Loucy (cell line): ENCODE measurements around the gene COQ7.

Source experiments
- H2AFZ ChIP-seq: fragments of 200-600 bp; sonication (generic); 2 replicates; pipeline ENCODE4 v1.6.0; 2016; ENCODE audit warnings: antibody characterized with exemption, mild to moderate bottlenecking, low read length, moderate library complexity
- H3F3A ChIP-seq: fragments of 200-600 bp; 2 replicates; pipeline ENCODE4 v1.6.0; 2016; ENCODE audit warnings: antibody characterized with exemption, low read depth, mild to moderate bottlenecking
- H3K27me3 ChIP-seq: fragments of 200-600 bp; sonication (generic); 2 replicates; pipeline ENCODE4 v1.6.1; 2014; ENCODE audit warnings: low read length, mild to moderate bottlenecking; ENCODE audit not compliant: insufficient read depth, poor library complexity, severe bottlenecking
- H3K36me3 ChIP-seq: fragments of 200-600 bp; sonication (generic); 2 replicates; pipeline ENCODE4 v1.6.1; 2016; ENCODE audit warnings: low read length; ENCODE audit not compliant: insufficient read depth
- H3K4me1 ChIP-seq: fragments of 200-600 bp; sonication (generic); 2 replicates; pipeline ENCODE4 v1.5.1; 2014; ENCODE audit warnings: low read length, mild to moderate bottlenecking; ENCODE audit not compliant: insufficient read depth, poor library complexity, severe bottlenecking
- H3K4me2 ChIP-seq: fragments of 200-600 bp; sonication (generic); 2 replicates; pipeline ENCODE4 v1.6.0; 2014; ENCODE audit warnings: antibody characterized with exemption, low read length, low read depth, mild to moderate bottlenecking; ENCODE audit not compliant: poor library complexity, severe bottlenecking
- H3K4me3 ChIP-seq: fragments of 200-600 bp; sonication (generic); 2 replicates; pipeline ENCODE4 v1.5.1; 2014; ENCODE audit warnings: low read length, mild to moderate bottlenecking, mixed read lengths; ENCODE audit not compliant: poor library complexity, severe bottlenecking
- H3K79me2 ChIP-seq: fragments of 200-600 bp; sonication (generic); 2 replicates; pipeline ENCODE4 v1.6.1; 2014; ENCODE audit warnings: low read length; ENCODE audit not compliant: insufficient read depth
- H3K9ac ChIP-seq: fragments of 200-600 bp; sonication (generic); 2 replicates; pipeline ENCODE4 v1.6.0; 2014; ENCODE audit warnings: mild to moderate bottlenecking, low read depth, low read length, moderate library complexity; ENCODE audit not compliant: poor library complexity, severe bottlenecking
- H3K9me2 ChIP-seq: fragments of 200-600 bp; sonication (generic); replicated peaks from 2 replicates; pipeline ENCODE4 v1.6.1; 2016; ENCODE audit warnings: low read depth, low read length, mixed read lengths
- H3K9me3 ChIP-seq: fragments of 200-600 bp; sonication (generic); 2 replicates; pipeline ENCODE4 v1.6.1; 2014; ENCODE audit warnings: mild to moderate bottlenecking, antibody characterized with exemption, low read length, low read depth; ENCODE audit not compliant: insufficient read depth
- H4K20me1 ChIP-seq: fragments of 200-600 bp; sonication (generic); 2 replicates; pipeline ENCODE4 v1.6.0; 2014; ENCODE audit warnings: antibody characterized with exemption, low read length, mild to moderate bottlenecking; ENCODE audit not compliant: insufficient read depth, poor library complexity, severe bottlenecking
- EZH2phosphoT487 ChIP-seq: fragments of 200-600 bp; IDR thresholded peaks from 2 replicates; pipeline ENCODE4 v1.6.1; 2018; ENCODE audit warnings: antibody characterized with exemption, mild to moderate bottlenecking, moderate library complexity, borderline replicate concordance
- TF ChIP-seq, protein P1 (sequence below): fragments of 200-600 bp; sonication (generic); conservative IDR thresholded peaks from 2 replicates; pipeline ENCODE4 v1.5.1; 2014; ENCODE audit warnings: mild to moderate bottlenecking, antibody characterized with exemption, low read length

Gene COQ7

DNA sequence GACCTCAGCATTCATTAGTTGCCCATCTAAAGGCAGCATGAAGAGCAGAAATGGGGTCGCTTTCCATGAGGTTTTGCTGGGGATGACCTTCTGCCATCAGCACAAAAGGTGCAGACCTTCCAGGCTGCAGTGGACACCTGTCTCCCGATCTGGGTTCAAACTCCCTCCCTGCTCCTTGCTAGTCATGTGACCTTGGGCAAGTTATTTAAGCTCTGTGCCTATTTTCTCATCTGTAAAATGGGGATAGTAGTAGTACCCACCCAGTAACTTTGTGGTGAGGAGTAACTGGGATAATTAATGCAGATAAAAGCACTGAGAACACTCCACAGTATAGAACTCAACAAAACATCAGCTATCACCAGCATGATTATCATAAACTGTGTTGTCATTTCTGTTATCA lies 21.4 kb upstream of the COQ7 start:
- Histone ChIP-seq H3F3A (no peaks in the 10 kb centered on the region), H3K4me2 (no peak overlapping the region), H4K20me1 (no peaks in the 10 kb centered on the region), H2AFZ (no peak overlapping the region), H3K79me2 (no peaks in the 10 kb centered on the region), H3K36me3 (no peaks in the 10 kb centered on the region), H3K9me3 (no peaks in the 10 kb centered on the region), H3K9ac (no peak overlapping the region), H3K9me2 (no peaks in the 10 kb centered on the region), H3K27me3 (no peaks in the 10 kb centered on the region), H3K4me3 (no peak overlapping the region), H3K4me1 (no peaks in the 10 kb centered on the region)
- TF ChIP-seq, protein P1, sequence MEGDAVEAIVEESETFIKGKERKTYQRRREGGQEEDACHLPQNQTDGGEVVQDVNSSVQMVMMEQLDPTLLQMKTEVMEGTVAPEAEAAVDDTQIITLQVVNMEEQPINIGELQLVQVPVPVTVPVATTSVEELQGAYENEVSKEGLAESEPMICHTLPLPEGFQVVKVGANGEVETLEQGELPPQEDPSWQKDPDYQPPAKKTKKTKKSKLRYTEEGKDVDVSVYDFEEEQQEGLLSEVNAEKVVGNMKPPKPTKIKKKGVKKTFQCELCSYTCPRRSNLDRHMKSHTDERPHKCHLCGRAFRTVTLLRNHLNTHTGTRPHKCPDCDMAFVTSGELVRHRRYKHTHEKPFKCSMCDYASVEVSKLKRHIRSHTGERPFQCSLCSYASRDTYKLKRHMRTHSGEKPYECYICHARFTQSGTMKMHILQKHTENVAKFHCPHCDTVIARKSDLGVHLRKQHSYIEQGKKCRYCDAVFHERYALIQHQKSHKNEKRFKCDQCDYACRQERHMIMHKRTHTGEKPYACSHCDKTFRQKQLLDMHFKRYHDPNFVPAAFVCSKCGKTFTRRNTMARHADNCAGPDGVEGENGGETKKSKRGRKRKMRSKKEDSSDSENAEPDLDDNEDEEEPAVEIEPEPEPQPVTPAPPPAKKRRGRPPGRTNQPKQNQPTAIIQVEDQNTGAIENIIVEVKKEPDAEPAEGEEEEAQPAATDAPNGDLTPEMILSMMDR = no peak
- no peak for TF ChIP-seq EZH2phosphoT487

DNA sequence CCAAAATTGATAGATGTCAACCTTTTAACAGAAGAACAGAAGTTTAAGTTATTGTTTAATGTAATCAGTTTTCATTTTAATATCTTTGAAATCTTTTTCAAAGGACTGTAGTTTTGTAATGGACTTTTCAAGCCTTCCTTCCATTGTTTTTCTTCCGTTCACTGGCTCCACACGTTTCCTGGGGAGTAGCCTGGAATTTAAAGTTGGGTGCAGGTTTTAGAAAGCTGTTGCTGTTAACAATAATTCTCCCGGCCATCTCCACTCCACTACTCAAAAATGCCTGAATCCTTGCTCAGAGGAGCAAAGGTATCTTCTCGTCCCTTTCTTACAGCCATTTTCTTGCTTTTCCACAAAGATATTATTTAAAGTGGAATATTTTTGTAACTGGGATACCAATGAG lies 4.7 kb upstream of the COQ7 start:
- H3K9me3 ChIP-seq = no peaks in the 10 kb centered on the region
- H3K4me2 ChIP-seq = no peak overlapping the region
- no peaks in the 10 kb centered on the region for H3K9me2 ChIP-seq
- no peaks in the 10 kb centered on the region for H3K4me1 ChIP-seq
- no peaks in the 10 kb centered on the region for H3K79me2 ChIP-seq
- no peaks in the 10 kb centered on the region for H3K27me3 ChIP-seq
- no peak for TF ChIP-seq EZH2phosphoT487
- TF ChIP-seq, protein P1 = no peak
- no peak overlapping the region for H3K9ac ChIP-seq
- no peak overlapping the region for H2AFZ ChIP-seq
- H3K4me3 ChIP-seq = no peak overlapping the region
- no peaks in the 10 kb centered on the region for H3K36me3 ChIP-seq
- H4K20me1 ChIP-seq = no peaks in the 10 kb centered on the region
- no peaks in the 10 kb centered on the region for H3F3A ChIP-seq

DNA sequence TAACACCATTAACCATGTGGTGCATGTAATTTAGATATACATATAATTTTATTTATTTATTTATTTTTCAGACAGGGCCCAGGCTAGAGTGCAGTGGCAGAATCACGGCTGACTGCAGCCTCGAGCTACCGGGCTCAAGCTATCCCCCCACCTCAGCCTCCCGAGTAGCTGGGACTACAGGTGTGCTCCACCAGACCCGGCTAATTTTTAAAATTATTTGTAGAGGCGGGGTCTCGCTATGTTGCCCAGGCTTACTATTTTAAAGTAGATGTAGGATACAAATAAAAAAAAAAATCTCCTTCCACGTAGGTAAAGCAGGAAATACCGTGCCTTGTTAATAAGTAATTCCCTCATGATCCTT lies 446 bp upstream of the COQ7 start:
- peak overlapping the region; percentile 74 for H2AFZ ChIP-seq
- H3K9ac ChIP-seq = no peak overlapping the region

More for the DNA sequence above, 446 bp upstream of the COQ7 start:
- no peaks in the 10 kb centered on the region for H3K9me3 ChIP-seq
- H3K36me3 ChIP-seq = no peaks in the 10 kb centered on the region
- peak overlapping the region; percentile 86 for H3K4me3 ChIP-seq
- H3K4me2 ChIP-seq = peak overlapping the region; percentile 22
- no peaks in the 10 kb centered on the region for H4K20me1 ChIP-seq
- no peaks in the 10 kb centered on the region for H3K27me3 ChIP-seq
- TF ChIP-seq EZH2phosphoT487 = no peak
- TF ChIP-seq, protein P1 = no peak
- peaks cover 13% of the 10 kb centered on the region; the same call in 1 of the 2 replicates for H3K79me2 ChIP-seq
- no peaks in the 10 kb centered on the region for H3K9me2 ChIP-seq
- H3F3A ChIP-seq = no peaks in the 10 kb centered on the region
- peaks cover 4% of the 10 kb centered on the region for H3K4me1 ChIP-seq
